NCI-H1694 treated with DMSO at 0.1 percent for 48 hours (cell line): ENCODE results near the gene SIRT1.
"Not testable (repeated sequence)": the region's sequence is repeated elsewhere in the genome, so short reads cannot be mapped to it uniquely, and the experiment has no call there.

Experiments used
- DNase-seq: peaks from one replicate; lab custom pipeline; 2025; lab: John Stamatoyannopoulos, UW

Gene SIRT1

GRCh38 chr10:67965456-67965855, 81.0 kb downstream of the SIRT1 start:
- DNase-seq = no peak

GRCh38 chr10:67966035-67966434, 81.6 kb downstream of the SIRT1 start:
- not testable (repeated sequence) for DNase-seq
